GM12878 (cell line): ENCODE data around the gene MAL. TPM values are rescaled to one million over a fixed set of nuclear protein-coding genes. Genes with fewer than 3 reads are reported as not detected.
A peak's percentile ranks its signal among the peaks of the same experiment; 100 is the strongest.

ENCODE experiments used
- ATAC-seq: fragments of 200-7000 bp; cut with Tn5 transposase; 3 replicates; pipeline ENCODE4 v1.9.1; 2020; ENCODE audit warnings: mild to moderate bottlenecking, moderate library complexity
- BruUV-seq: library from RNA; stranded (reverse); fragments of 400-500 nt; replicated peaks from 2 replicates; lab custom pipeline; 2021; lab: Mats Ljungman, UMichigan
- CTCF ChIA-PET: fragments of 300-600 bp; sonication (Branson Sonifier 250); formaldehyde crosslinking; extraction: SDS; loops from one replicate; lab custom pipeline; 2021; ENCODE audit warnings: inconsistent platforms; lab: Yijun Ruan, JAX
- POLR2A ChIA-PET: fragments of 350-600 bp; formaldehyde crosslinking; extraction: SDS; loops from one replicate; lab custom pipeline; 2021; ENCODE audit warnings: inconsistent platforms; lab: Charles Lee
- RAD21 ChIA-PET: fragments of 300-600 bp; sonication (Branson Sonifier 250); formaldehyde crosslinking; loops from one replicate; lab custom pipeline; 2023; ENCODE audit warnings: antibody characterized with exemption; ENCODE audit not compliant: unreplicated experiment; lab: Charles Lee
- SMC1A ChIA-PET: fragments of 300-600 bp; sonication (Branson Sonifier 250); formaldehyde crosslinking; loops from one replicate; lab custom pipeline; 2023; ENCODE audit not compliant: unreplicated experiment, uncharacterized antibody; lab: Charles Lee
- DNase-seq: peaks from one replicate; pipeline ENCODE4 v3.0.0-alpha.2; 2011; ENCODE audit warnings: low read depth, low spot score
- FAIRE-seq: peaks from 3 replicates; lab custom pipeline; 2011; peaks lifted over from hg19 to GRCh38; lab: Jason Lieb, UNC
- H2AFZ ChIP-seq: 2 replicates; pipeline ENCODE4 v1.6.0; 2011; ENCODE audit warnings: low read depth, low read length, control low read depth; ENCODE audit not compliant: control insufficient read depth
- H3K27ac ChIP-seq: 2 replicates; pipeline ENCODE4 v1.5.1; 2011; ENCODE audit warnings: control low read depth; ENCODE audit not compliant: control insufficient read depth, insufficient read depth
- H3K27me3 ChIP-seq, 2 experiments: replicated peaks in 1 of 2; 2 replicates each; pipeline versions ENCODE4 v1.6.0 to v1.6.1; 2011; ENCODE audit warnings: low read length in 1 of 2; ENCODE audit not compliant: control insufficient read depth in 2 of 2, insufficient read depth in 2 of 2
- H3K36me3 ChIP-seq, 2 experiments: 2 replicates each; pipeline ENCODE4 v1.5.1; 2011; ENCODE audit warnings: low read length in 1 of 2; ENCODE audit not compliant: control insufficient read depth in 2 of 2, insufficient read depth in 2 of 2
- H3K4me1 ChIP-seq: 2 replicates; pipeline ENCODE4 v1.6.1; 2011; ENCODE audit warnings: mild to moderate bottlenecking, low read length, moderate library complexity, mixed read lengths; ENCODE audit not compliant: control insufficient read depth, insufficient read depth
- H3K4me2 ChIP-seq: 2 replicates; pipeline ENCODE4 v1.6.0; 2011; ENCODE audit warnings: control low read depth; ENCODE audit not compliant: control insufficient read depth, insufficient read depth
- H3K4me3 ChIP-seq: fragments of 200-600 bp; sonication (generic); 2 replicates; pipeline ENCODE4 v1.5.1; 2016
- H3K79me2 ChIP-seq: 2 replicates; pipeline ENCODE4 v1.6.0; 2011; ENCODE audit warnings: low read length; ENCODE audit not compliant: control insufficient read depth, insufficient read depth
- H3K9ac ChIP-seq: 2 replicates; pipeline ENCODE4 v1.8.0; 2011; ENCODE audit warnings: low read length, control low read depth, mixed read lengths; ENCODE audit not compliant: control insufficient read depth, insufficient read depth
- H3K9me3 ChIP-seq: replicated peaks from 3 replicates; pipeline ENCODE4 v1.5.1; 2011; ENCODE audit warnings: mild to moderate bottlenecking, low read length; ENCODE audit not compliant: control insufficient read depth, insufficient read depth
- H4K20me1 ChIP-seq: 2 replicates; pipeline ENCODE4 v1.6.0; 2011; ENCODE audit not compliant: control insufficient read depth, insufficient read depth
- BHLHE40 ChIP-seq, 2 experiments: fragments of 450-650 bp in 1 of 2; IDR thresholded peaks; 2 replicates each; pipeline ENCODE4 v1.6.1; 2011 to 2017; ENCODE audit warnings: low read depth in 2 of 2, borderline replicate concordance in 1 of 2, improper control_type of control experiment in 1 of 2, low read length in 1 of 2, mild to moderate bottlenecking in 1 of 2
- ESRRA ChIP-seq: IDR thresholded peaks from 2 replicates; pipeline ENCODE4 v1.6.1; 2012; ENCODE audit warnings: mild to moderate bottlenecking, low read length, improper control_type of control experiment
- SMC3 ChIP-seq: IDR thresholded peaks from 2 replicates; pipeline ENCODE4 v1.6.1; 2011; ENCODE audit warnings: low read length, improper control_type of control experiment, borderline replicate concordance
- WGBS: methylation state at CpG from one replicate; pipeline ENCODE4 v1.1.6; 2016; ENCODE audit warnings: low lambda C conversion rate; ENCODE audit not compliant: insufficient replicate concordance, insufficient coverage; ENCODE audit errors: missing lambda C conversion rate; 5-methylcytosine and 5-hydroxymethylcytosine counted together
- in situ Hi-C: fragments of 300-500 bp; cut with MboI; formaldehyde crosslinking; loops from 9 replicates; pipeline ENCODE4 v1.14.3; 2018; ENCODE audit warnings: mixed read lengths
- intact Hi-C: fragments of 100-400 bp; cut with micrococcal nuclease; formaldehyde crosslinking; loops from one replicate; pipeline ENCODE4 v1.14.2; 2022; ENCODE audit not compliant: unreplicated experiment
- polyA plus RNA-seq, 11 experiments: library from polyadenylated mRNA; depleted of rRNA in 4 of 11; unstranded in 6 of 11; stranded (reverse) in 5 of 11; fragments of >200 nt; fragmentation: Nextera tagmentation in 4 of 11; fragmentation: Illumina TruSeq in 1 of 11; extraction: Ambion mirVana in 4 of 11; extraction: Trizol in 1 of 11; gene quantifications; 1 replicate in 1 of 11; 2 replicates in 10 of 11; pipeline versions ENCODE4 v1.2.1 to v1.2.3, GENCODE V29; 2011 to 2016; ENCODE audit warnings: inconsistent platforms in 2 of 11, missing spikeins in 2 of 11, low read depth in 1 of 11
- total RNA-seq, 4 experiments: library from RNA; depleted of rRNA in 3 of 4; stranded (reverse); fragments of >200 nt in 3 of 4; fragmentation: Illumina TruSeq in 1 of 4; extraction: Trizol in 1 of 4; gene quantifications; 2 replicates each; pipeline versions ENCODE4 v1.2.1 to v1.2.3, GENCODE V29; 2013 to 2021
- TF ChIP-seq, protein P1 (sequence below): fragments of 450-650 bp; IDR thresholded peaks from 2 replicates; pipeline ENCODE4 v1.6.1; 2016; ENCODE audit warnings: mild to moderate bottlenecking

MAL gene
- total and polyA plus RNA-seq, 10 of the 15 experiments (the other 5 are each of a cell fraction or from before 2014, with no cell fraction given): 1.3 to 4.5 (median 1.7) TPM

DNA sequence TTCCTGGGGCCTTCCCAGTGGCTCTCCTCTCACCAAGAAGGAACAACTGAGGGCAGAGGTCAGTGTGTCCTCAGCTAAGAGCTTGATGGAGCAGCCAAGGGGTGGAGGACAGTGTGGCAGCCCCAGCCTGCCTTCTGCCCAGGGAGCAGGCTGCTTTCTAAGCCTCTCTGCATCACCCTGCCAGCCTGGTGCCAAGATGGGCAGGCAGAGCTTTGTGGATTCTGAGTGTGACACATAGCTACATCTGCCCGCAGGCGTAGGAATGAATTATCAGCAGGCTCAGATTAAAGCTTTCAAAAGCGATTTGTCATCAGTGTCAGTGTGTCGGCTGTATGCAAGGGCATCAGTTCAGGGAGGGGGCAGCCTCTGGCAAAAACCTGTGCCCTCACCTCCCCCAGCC, 8.7 kb downstream of the MAL start:
- H3K4me1 ChIP-seq: peaks cover 7% of the 10 kb centered on the region
- ChIA-PET SMC1A (interaction anchor here (1.1 to 2.3 kb wide), 4 partner anchors 10 to 29 kb away, joined by 3 to 6 read pairs (median 4); no protein-coding TSS in a partner anchor), RAD21 (interaction anchor here (1.3 kb wide), 1 partner anchor 12 kb away, joined by 3 read pairs; no protein-coding TSS in a partner anchor), CTCF (interaction anchor here (1.0 to 3.1 kb wide), 6 partner anchors 9 to 131 kb away, joined by 3 to 19 read pairs (median 4); partner anchors contain the start of gene ZNF2), POLR2A (interaction anchor here (1.0 kb wide), 1 partner anchor 29 kb away, joined by 5 read pairs; no protein-coding TSS in a partner anchor)
- in situ Hi-C loops (no loop called here), intact Hi-C loops (no loop called here)
- H3K9me3 ChIP-seq: no peaks in the 10 kb centered on the region
- H4K20me1 ChIP-seq: no peaks in the 10 kb centered on the region
- no peak overlapping the region for H3K4me3 ChIP-seq
- H3K27ac ChIP-seq: no peak overlapping the region
- H3K27me3 ChIP-seq: no peaks in the 10 kb centered on the region
- H3K36me3 ChIP-seq: no peaks in the 10 kb centered on the region
- FAIRE-seq (no peak), ATAC-seq (no peak), DNase-seq (no peak)
- BruUV-seq: no TSS peak
- H3K79me2 ChIP-seq: no peaks in the 10 kb centered on the region
- no peak overlapping the region for H3K4me2 ChIP-seq
- TF ChIP-seq SMC3: no peak
- TF ChIP-seq, protein P1, sequence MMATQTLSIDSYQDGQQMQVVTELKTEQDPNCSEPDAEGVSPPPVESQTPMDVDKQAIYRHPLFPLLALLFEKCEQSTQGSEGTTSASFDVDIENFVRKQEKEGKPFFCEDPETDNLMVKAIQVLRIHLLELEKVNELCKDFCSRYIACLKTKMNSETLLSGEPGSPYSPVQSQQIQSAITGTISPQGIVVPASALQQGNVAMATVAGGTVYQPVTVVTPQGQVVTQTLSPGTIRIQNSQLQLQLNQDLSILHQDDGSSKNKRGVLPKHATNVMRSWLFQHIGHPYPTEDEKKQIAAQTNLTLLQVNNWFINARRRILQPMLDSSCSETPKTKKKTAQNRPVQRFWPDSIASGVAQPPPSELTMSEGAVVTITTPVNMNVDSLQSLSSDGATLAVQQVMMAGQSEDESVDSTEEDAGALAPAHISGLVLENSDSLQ: no peak
- WGBS: 46% methylated on average over 4 of the region's 4 CpGs
- H3K9ac ChIP-seq: no peak overlapping the region
- no peak overlapping the region for H2AFZ ChIP-seq

GRCh38 chr2:95034818-95035217, 9.3 kb downstream of the MAL start:
- 27% methylated on average over 7 of the region's 7 CpGs for WGBS
- H4K20me1 ChIP-seq: no peaks in the 10 kb centered on the region
- no peaks in the 10 kb centered on the region for H3K79me2 ChIP-seq
- H3K27me3 ChIP-seq: no peaks in the 10 kb centered on the region
- H3K4me1 ChIP-seq: peaks cover 7% of the 10 kb centered on the region
- H3K36me3 ChIP-seq: no peaks in the 10 kb centered on the region
- CTCF ChIA-PET: interaction anchor here (1.0 to 3.1 kb wide), 6 partner anchors 8 to 131 kb away, joined by 3 to 19 read pairs (median 4); partner anchors contain the start of gene ZNF2
- TF ChIP-seq ESRRA (no peak), BHLHE40 (IDR thresholded peaks at IDR 0.05; ENCODE audit: borderline replicate concordance in 1 of 2, low read depth in 2 of 2, low read length in 1 of 2) (peak in 1 of 2 experiments; percentile 18; a peak in 1 of 4 replicates)
- TF ChIP-seq, all 136 proteins: peak for 1
- Histone ChIP-seq H3K9me3 (no peaks in the 10 kb centered on the region), H3K9ac (no peak overlapping the region), H3K4me3 (no peak overlapping the region), H2AFZ (no peak overlapping the region), H3K27ac (no peak overlapping the region), H3K4me2 (no peak overlapping the region)
- no peak for DNase-seq
- BruUV-seq: no TSS peak
- ChIA-PET SMC1A (interaction anchor here (1.1 to 2.3 kb wide), 4 partner anchors 10 to 28 kb away, joined by 3 to 6 read pairs (median 4); no protein-coding TSS in a partner anchor), RAD21 (no interaction called here), POLR2A (interaction anchor here (1.0 to 1.2 kb wide), 2 partner anchors 9 to 28 kb away, joined by 3 to 5 read pairs; no protein-coding TSS in a partner anchor)
- ATAC-seq: no peak
- intact Hi-C loops (no loop called here), in situ Hi-C loops (no loop called here)
- no peak for FAIRE-seq
